Hepatocyte (in vitro differentiated cells): ENCODE data around the gene OLIG3. TPM values are rescaled to one million over a fixed set of nuclear protein-coding genes. Genes with fewer than 3 reads are reported as not detected.

Experiments used
- DNase-seq: peaks from one replicate; pipeline ENCODE4 v3.0.0-alpha.2; 2016; ENCODE audit warnings: low spot score
- H2AFZ ChIP-seq: fragments of 200-600 bp; sonication (generic); 2 replicates; pipeline ENCODE4 v1.6.0; 2016; ENCODE audit warnings: antibody characterized with exemption, mild to moderate bottlenecking
- H3K27ac ChIP-seq: fragments of 200-600 bp; sonication (generic); 2 replicates; pipeline ENCODE4 v1.5.1; 2016; ENCODE audit warnings: mild to moderate bottlenecking
- H3K27me3 ChIP-seq: fragments of 200-600 bp; sonication (generic); 2 replicates; pipeline ENCODE4 v1.6.1; 2016
- H3K36me3 ChIP-seq: fragments of 200-600 bp; sonication (generic); replicated peaks from 2 replicates; pipeline ENCODE4 v1.5.1; 2016; ENCODE audit warnings: low read depth; ENCODE audit not compliant: insufficient read depth
- H3K4me1 ChIP-seq: fragments of 200-600 bp; sonication (generic); 2 replicates; pipeline ENCODE4 v1.5.1; 2016; ENCODE audit warnings: mild to moderate bottlenecking, moderate library complexity; ENCODE audit not compliant: insufficient read depth
- H3K4me2 ChIP-seq: fragments of 200-600 bp; sonication (generic); 2 replicates; pipeline ENCODE4 v1.6.0; 2016
- H3K4me3 ChIP-seq: fragments of 200-600 bp; sonication (generic); 2 replicates; pipeline ENCODE4 v1.5.1; 2016; ENCODE audit warnings: mild to moderate bottlenecking
- H3K79me2 ChIP-seq: fragments of 200-600 bp; sonication (generic); 2 replicates; pipeline ENCODE4 v1.6.0; 2017; ENCODE audit warnings: mild to moderate bottlenecking
- H3K9me2 ChIP-seq: fragments of 200-600 bp; sonication (generic); replicated peaks from 2 replicates; pipeline ENCODE4 v1.6.0; 2017; ENCODE audit warnings: mild to moderate bottlenecking; ENCODE audit not compliant: insufficient read depth
- H3K9me3 ChIP-seq: fragments of 200-600 bp; sonication (generic); 2 replicates; pipeline ENCODE4 v1.5.1; 2016; ENCODE audit warnings: low read depth, mild to moderate bottlenecking
- H4K20me1 ChIP-seq: fragments of 200-600 bp; sonication (generic); 2 replicates; pipeline ENCODE4 v1.6.0; 2016; ENCODE audit warnings: mild to moderate bottlenecking; ENCODE audit not compliant: insufficient read depth, poor library complexity, severe bottlenecking
- CTCF ChIP-seq: fragments of 200-600 bp; sonication (generic); IDR thresholded peaks from 2 replicates; pipeline ENCODE4 v1.5.1; 2016; ENCODE audit warnings: antibody characterized with exemption, mild to moderate bottlenecking; ENCODE audit not compliant: poor library complexity
- EZH2 ChIP-seq: fragments of 200-600 bp; sonication (generic); IDR thresholded peaks from 2 replicates; pipeline ENCODE4 v1.6.1; 2016; ENCODE audit warnings: antibody characterized with exemption, mild to moderate bottlenecking, borderline replicate concordance
- EZH2phosphoT487 ChIP-seq: fragments of 200-600 bp; sonication (generic); IDR thresholded peaks from one replicate; pipeline ENCODE4 v1.6.1; 2018; ENCODE audit warnings: antibody characterized with exemption, mild to moderate bottlenecking, low read depth, moderate library complexity; ENCODE audit not compliant: unreplicated experiment, severe bottlenecking
- WGBS: methylation state at CpG from one replicate; pipeline ENCODE4 v1.1.6; 2016; ENCODE audit warnings: low lambda C conversion rate; ENCODE audit errors: missing lambda C conversion rate; 5-methylcytosine and 5-hydroxymethylcytosine counted together
- polyA plus RNA-seq: library from polyadenylated mRNA; unstranded; fragments of >200 nt; fragmentation: Nextera tagmentation; extraction: Ambion mirVana; gene quantifications from 2 replicates; pipeline ENCODE4 v1.2.1, GENCODE V29; 2016
- total RNA-seq: library from RNA; depleted of rRNA; stranded (reverse); fragments of >200 nt; gene quantifications from 2 replicates; pipeline ENCODE4 v1.2.3, GENCODE V29; 2014

The OLIG3 gene
- total and polyA plus RNA-seq, 2 experiments from 2014 or later: not detected

GRCh38 chr6:137475103-137475502 is 19.1 kb downstream of the OLIG3 start:
- H2AFZ ChIP-seq: no peak overlapping the region
- H4K20me1 ChIP-seq: no peaks in the 10 kb centered on the region
- H3K4me3 ChIP-seq: no peak overlapping the region
- H3K27ac ChIP-seq: no peak overlapping the region
- TF ChIP-seq EZH2phosphoT487: no peak
- no peak for TF ChIP-seq CTCF
- no peak for TF ChIP-seq EZH2
- no peak overlapping the region for H3K4me2 ChIP-seq
- H3K4me1 ChIP-seq: no peaks in the 10 kb centered on the region
- 63% methylated on average over 2 of the region's 2 CpGs for WGBS
- H3K36me3 ChIP-seq: no peaks in the 10 kb centered on the region
- H3K9me3 ChIP-seq: no peaks in the 10 kb centered on the region
- H3K27me3 ChIP-seq: peaks cover 47% of the 10 kb centered on the region
- DNase-seq: no peak
- H3K79me2 ChIP-seq: no peaks in the 10 kb centered on the region
- no peaks in the 10 kb centered on the region for H3K9me2 ChIP-seq

- H3K4me3 ChIP-seq: no peak overlapping the region
- WGBS: 62% methylated on average over 3 of the region's 3 CpGs
- H3K9me3 ChIP-seq: no peaks in the 10 kb centered on the region
- H3K27me3 ChIP-seq: peaks cover 40% of the 10 kb centered on the region
- no peaks in the 10 kb centered on the region for H3K79me2 ChIP-seq
- no peaks in the 10 kb centered on the region for H3K9me2 ChIP-seq
- H3K27ac ChIP-seq: no peak overlapping the region
- DNase-seq: no peak
- no peak overlapping the region for H2AFZ ChIP-seq
- H3K4me1 ChIP-seq: no peaks in the 10 kb centered on the region
- no peak overlapping the region for H3K4me2 ChIP-seq
- no peaks in the 10 kb centered on the region for H4K20me1 ChIP-seq
- no peak for TF ChIP-seq EZH2phosphoT487
- H3K36me3 ChIP-seq: no peaks in the 10 kb centered on the region
Measured at GRCh38 chr6:137473598-137473997, 20.6 kb downstream of the OLIG3 start.

GRCh38 chr6:137472641-137473137 is 21.5 kb downstream of the OLIG3 start:
- Histone ChIP-seq H3K79me2 (no peaks in the 10 kb centered on the region), H3K4me2 (no peak overlapping the region), H3K9me3 (no peaks in the 10 kb centered on the region), H3K36me3 (no peaks in the 10 kb centered on the region), H3K4me3 (no peak overlapping the region), H3K4me1 (no peaks in the 10 kb centered on the region), H3K27me3 (peaks cover 40% of the 10 kb centered on the region), H4K20me1 (no peaks in the 10 kb centered on the region), H2AFZ (no peak overlapping the region), H3K27ac (no peak overlapping the region), H3K9me2 (no peaks in the 10 kb centered on the region)
- TF ChIP-seq EZH2: no peak
- TF ChIP-seq CTCF: no peak
- TF ChIP-seq EZH2phosphoT487: no peak
- 95% methylated on average over 3 of the region's 3 CpGs for WGBS
- DNase-seq: no peak

- H3K27ac ChIP-seq: no peak overlapping the region
- no peaks in the 10 kb centered on the region for H4K20me1 ChIP-seq
- H3K9me3 ChIP-seq: no peaks in the 10 kb centered on the region
- H3K79me2 ChIP-seq: no peaks in the 10 kb centered on the region
- TF ChIP-seq EZH2: no peak
- 85% methylated on average over 2 of the region's 2 CpGs for WGBS
- H2AFZ ChIP-seq: no peak overlapping the region
- H3K4me2 ChIP-seq: no peak overlapping the region
- H3K36me3 ChIP-seq: no peaks in the 10 kb centered on the region
- no peaks in the 10 kb centered on the region for H3K9me2 ChIP-seq
- peaks cover 34% of the 10 kb centered on the region for H3K27me3 ChIP-seq
- no peak overlapping the region for H3K4me3 ChIP-seq
- DNase-seq: no peak
- H3K4me1 ChIP-seq: no peaks in the 10 kb centered on the region
Measured at GRCh38 chr6:137471986-137472385, 22.2 kb downstream of the OLIG3 start.
